SK-N-SH (cell line): Measurements from ENCODE around the gene HYAL3. TPM values are rescaled to one million over a fixed set of nuclear protein-coding genes. Genes with fewer than 3 reads are reported as not detected.

Experiments used
- CTCF ChIA-PET: fragments of 300-600, 350-600 bp; formaldehyde crosslinking; extraction: SDS; loops from one replicate; lab custom pipeline; 2021; lab: Yijun Ruan, JAX
- POLR2A ChIA-PET: fragments of 350-600 bp; sonication (Branson Sonifier 250); formaldehyde crosslinking; extraction: SDS; loops from one replicate; lab custom pipeline; 2020; ENCODE audit warnings: antibody characterized with exemption, inconsistent platforms; lab: Yijun Ruan, JAX
- DNase-seq: peaks from one replicate; pipeline ENCODE4 v3.0.0; 2012
- H2AFZ ChIP-seq: fragments of 200-600 bp; sonication (generic); 2 replicates; pipeline ENCODE4 v1.8.1; 2016; ENCODE audit warnings: antibody characterized with exemption, mild to moderate bottlenecking, low read depth
- H3F3A ChIP-seq: fragments of 200-600 bp; sonication (generic); replicated peaks from 2 replicates; pipeline ENCODE3; 2016; ENCODE audit warnings: antibody characterized with exemption, mild to moderate bottlenecking; ENCODE audit not compliant: insufficient read depth
- H3K27ac ChIP-seq, 2 experiments: fragments of 200-500 bp in 1 of 2; fragments of 200-600 bp in 1 of 2; sonication (Bioruptor generic) in 1 of 2; sonication (generic), shearing (Covaris generic) in 1 of 2; 2 replicates each; pipeline versions ENCODE4 v1.5.1 to v1.6.1; 2014 to 2016; ENCODE audit warnings: low read depth in 2 of 2, inconsistent platforms in 1 of 2, low read length in 1 of 2, mild to moderate bottlenecking in 1 of 2, mixed read lengths in 1 of 2
- H3K27me3 ChIP-seq: fragments of 200-600 bp; sonication (generic), shearing (Covaris generic); 2 replicates; pipeline ENCODE4 v1.6.1; 2016; ENCODE audit warnings: mixed run types; ENCODE audit not compliant: insufficient read depth
- H3K36me3 ChIP-seq, 2 experiments: fragments of 200-500 bp in 1 of 2; fragments of 200-600 bp in 1 of 2; sonication (Bioruptor generic) in 1 of 2; sonication (generic) in 1 of 2; replicated peaks in 1 of 2; 2 replicates each; pipeline versions ENCODE3 to v1.5.1; 2014 to 2016; ENCODE audit warnings: low read length in 1 of 2, mild to moderate bottlenecking in 1 of 2; ENCODE audit not compliant: insufficient read depth in 2 of 2, control insufficient read depth in 1 of 2
- H3K4me1 ChIP-seq, 2 experiments: fragments of 200-500 bp in 1 of 2; fragments of 200-600 bp in 1 of 2; sonication (Bioruptor generic) in 1 of 2; sonication (generic), shearing (Covaris generic) in 1 of 2; 2 replicates each; pipeline versions ENCODE4 v1.5.1 to v1.6.1; 2014 to 2016; ENCODE audit warnings: low read depth in 1 of 2, low read length in 1 of 2, mixed run types in 1 of 2; ENCODE audit not compliant: insufficient read depth in 2 of 2, control insufficient read depth in 1 of 2
- H3K4me2 ChIP-seq: fragments of 200-600 bp; sonication (generic), shearing (Covaris generic); 2 replicates; pipeline ENCODE4 v1.6.1; 2017; ENCODE audit warnings: mixed run types
- H3K4me3 ChIP-seq, 2 experiments: fragments of 200-500 bp in 1 of 2; fragments of 200-600 bp in 1 of 2; sonication (Bioruptor generic) in 1 of 2; sonication (generic), shearing (Covaris generic) in 1 of 2; 2 replicates each; pipeline versions ENCODE4 v1.5.1 to v1.8.1; 2014 to 2016; ENCODE audit warnings: low read depth in 2 of 2, inconsistent platforms in 1 of 2, low read length in 1 of 2, mild to moderate bottlenecking in 1 of 2, mixed read lengths in 1 of 2, moderate library complexity in 1 of 2
- H3K79me2 ChIP-seq: fragments of 200-600 bp; sonication (generic); 2 replicates; pipeline ENCODE4 v1.8.1; 2017; ENCODE audit warnings: mild to moderate bottlenecking; ENCODE audit not compliant: insufficient read depth
- H3K9ac ChIP-seq: fragments of 200-600 bp; sonication (generic); 2 replicates; pipeline ENCODE4 v1.6.1; 2017; ENCODE audit warnings: mixed run types
- H3K9me2 ChIP-seq: fragments of 200-600 bp; sonication (generic); 2 replicates; pipeline ENCODE4 v1.6.1; 2017; ENCODE audit warnings: mixed run types
- H3K9me3 ChIP-seq: fragments of 200-600 bp; sonication (generic); 2 replicates; pipeline ENCODE4 v1.6.1; 2017; ENCODE audit warnings: mixed run types, mild to moderate bottlenecking, moderate library complexity
- H4K20me1 ChIP-seq: fragments of 200-600 bp; sonication (generic); 2 replicates; pipeline ENCODE4 v1.6.1; 2017; ENCODE audit warnings: mild to moderate bottlenecking, mixed run types; ENCODE audit not compliant: insufficient read depth
- EP300 ChIP-seq, 2 experiments: IDR thresholded peaks; 2 replicates each; pipeline versions ENCODE4 v1.4.0 to v1.6.1; 2012; ENCODE audit warnings: borderline replicate concordance in 1 of 2, low read depth in 1 of 2, low read length in 1 of 2
- EZH2phosphoT487 ChIP-seq: fragments of 200-600 bp; sonication (generic); IDR thresholded peaks from 2 replicates; pipeline ENCODE4 v1.6.1; 2017; ENCODE audit warnings: low read depth, mixed run types, mild to moderate bottlenecking, antibody characterized with exemption, moderate library complexity, borderline replicate concordance
- FOXJ3 ChIP-seq: sonication (generic); formaldehyde crosslinking; IDR thresholded peaks from 2 replicates; pipeline ENCODE4 v1.5.1; 2020; ENCODE audit warnings: mild to moderate bottlenecking, missing genetic modification reagents
- FOXM1 ChIP-seq: IDR thresholded peaks from 2 replicates; pipeline ENCODE4 v1.4.0; 2012; ENCODE audit warnings: low read depth, mild to moderate bottlenecking
- GABPA ChIP-seq: IDR thresholded peaks from 2 replicates; pipeline ENCODE4 v1.4.0; 2012; ENCODE audit warnings: low read depth, mild to moderate bottlenecking
- GATA2 ChIP-seq: sonication (generic); formaldehyde crosslinking; IDR thresholded peaks from 2 replicates; pipeline ENCODE4 v1.5.0; 2020; ENCODE audit warnings: mild to moderate bottlenecking, missing genetic modification reagents
- NFIC ChIP-seq: IDR thresholded peaks from 2 replicates; pipeline ENCODE4 v1.4.0; 2012; ENCODE audit warnings: borderline replicate concordance
- POLR2AphosphoS5 ChIP-seq: IDR thresholded peaks from 2 replicates; pipeline ENCODE4 v1.6.1; 2012; ENCODE audit warnings: low read depth, low read length
- RCOR1 ChIP-seq: fragments of 150-350 bp; IDR thresholded peaks from 2 replicates; pipeline ENCODE4 v1.6.1; 2017; ENCODE audit warnings: antibody characterized with exemption, low read length
- SMC3 ChIP-seq: IDR thresholded peaks from 2 replicates; pipeline ENCODE4 v1.6.1; 2012; ENCODE audit warnings: low read depth, low read length, improper control_type of control experiment
- TAF1 ChIP-seq: IDR thresholded peaks from 2 replicates; pipeline ENCODE4 v1.6.1; 2012; ENCODE audit warnings: low read depth, mild to moderate bottlenecking, low read length, moderate library complexity, borderline replicate concordance
- YY1 ChIP-seq: IDR thresholded peaks from 2 replicates; pipeline ENCODE4 v1.4.0; 2012; ENCODE audit warnings: low read depth, mild to moderate bottlenecking
- WGBS: methylation state at CpG from one replicate; pipeline ENCODE4 v1.1.6; 2017; ENCODE audit warnings: low lambda C conversion rate; 5-methylcytosine and 5-hydroxymethylcytosine counted together
- polyA plus RNA-seq, 3 experiments: library from polyadenylated mRNA; depleted of rRNA; stranded (reverse); fragments of >200 nt; gene quantifications; 2 replicates each; pipeline ENCODE4 v1.2.3, GENCODE V29; 2012
- TF ChIP-seq, protein P1 (sequence below): fragments of 150-350 bp; IDR thresholded peaks from 2 replicates; pipeline ENCODE4 v1.6.1; 2017; ENCODE audit warnings: antibody characterized with exemption, low read length, low read depth, borderline replicate concordance
- TF ChIP-seq, protein P2 (sequence below): IDR thresholded peaks from 2 replicates; pipeline ENCODE4 v1.6.1; 2012; ENCODE audit warnings: mild to moderate bottlenecking, low read depth, low read length, moderate library complexity
- TF ChIP-seq, protein P3 (sequence below): fragments of 200-600 bp; sonication (generic); IDR thresholded peaks from 2 replicates; pipeline ENCODE4 v1.6.1; 2017; ENCODE audit warnings: antibody characterized with exemption, mild to moderate bottlenecking, moderate library complexity
- TF ChIP-seq, protein P4 (sequence below): IDR thresholded peaks from 2 replicates; pipeline ENCODE4; 2012
- TF ChIP-seq, protein P5 (sequence below): IDR thresholded peaks from 2 replicates; pipeline ENCODE4 v1.4.0; 2012; ENCODE audit warnings: low read depth

HYAL3 gene
- polyA plus RNA-seq, 1 of the 3 experiments (the other 2 are of a cell fraction): 7.8 TPM

DNA sequence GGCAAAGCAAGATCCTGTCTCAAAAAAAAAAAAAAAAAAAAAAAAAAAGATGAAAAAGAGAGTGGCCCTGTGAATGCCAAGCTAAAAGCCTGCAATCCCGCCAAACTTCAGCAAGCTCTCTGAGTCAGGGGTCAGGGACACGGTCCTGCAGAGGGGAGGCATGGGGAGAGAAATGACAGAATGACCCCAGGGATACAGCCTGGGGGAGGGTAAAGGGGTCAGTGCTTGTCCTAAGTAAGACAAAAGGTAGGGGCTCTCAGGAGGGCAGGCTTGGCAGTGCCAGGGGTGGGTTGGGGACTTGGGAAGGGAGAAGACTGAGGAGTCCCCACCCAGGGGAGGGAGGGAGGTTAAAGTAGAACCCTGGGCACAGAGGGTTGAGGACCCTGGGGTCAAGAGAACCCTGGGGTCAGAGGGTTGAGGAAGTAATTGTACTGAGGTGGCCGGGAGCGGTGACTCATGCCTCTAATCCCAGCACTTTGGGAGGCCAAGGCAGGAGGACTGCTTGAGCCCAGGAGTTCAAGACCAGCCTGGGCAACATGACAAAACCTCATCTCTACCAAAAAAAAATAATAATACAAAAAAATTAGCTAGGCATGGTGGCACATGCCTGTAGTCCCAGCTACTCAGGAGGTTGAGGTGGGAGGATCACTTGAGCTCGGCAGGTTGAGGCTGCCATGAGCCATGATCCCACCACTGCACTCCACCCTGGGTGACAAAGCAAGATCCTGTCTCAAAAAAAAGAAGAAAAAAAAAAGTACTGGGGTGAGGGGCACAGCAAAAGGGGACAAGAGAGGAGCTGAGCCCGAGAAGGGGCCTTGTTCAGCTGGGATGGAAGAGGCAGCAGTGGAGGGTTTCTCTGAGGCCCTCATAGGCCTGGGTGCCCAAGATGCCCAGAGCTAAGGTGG is 35.5 kb downstream of the HYAL3 start:
- H3K36me3 ChIP-seq: peaks cover under 1 to 7% of the 10 kb centered on the region in 2 experiments
- peaks cover 12% of the 10 kb centered on the region for H3K79me2 ChIP-seq
- no peaks in the 10 kb centered on the region for H4K20me1 ChIP-seq
- POLR2A ChIA-PET: interaction anchor here (0.6 kb wide), 3 partner anchors 24 to 74 kb away, joined by 3 to 4 read pairs (median 3); no protein-coding TSS in a partner anchor
- H3F3A ChIP-seq: peaks cover 36% of the 10 kb centered on the region
- no peaks in the 10 kb centered on the region for H3K27me3 ChIP-seq
- peak overlapping the region; percentile 78 for H3K4me2 ChIP-seq
- DNase-seq: no peak
- no peak overlapping the region for H2AFZ ChIP-seq
- TF ChIP-seq SMC3: no peak
- 0 out of 2 replicates have a peak, but pooled peaks have one; percentile 18 for TF ChIP-seq POLR2AphosphoS5
- TF ChIP-seq, all 33 proteins: peak for 1
- Histone ChIP-seq H3K9me2 (no peaks in the 10 kb centered on the region), H3K9me3 (no peaks in the 10 kb centered on the region), H3K4me3 (no peak overlapping the region), H3K9ac (peak overlapping the region; percentile 58; the same call in 1 of the 2 replicates), H3K27ac (peak overlapping the region; percentile 71 to 83), H3K4me1 (peaks cover 26 to 42% of the 10 kb centered on the region in 2 experiments; a peak in 3 of 4 replicates)
- CTCF ChIA-PET: interaction anchor here (0.6 to 6.6 kb wide), 16 partner anchors 9 to 72 kb away, joined by 3 to 49 read pairs (median 3); partner anchors contain the start of genes GNAT1 and HYAL2
- WGBS: 65% methylated on average over 5 of the region's 6 CpGs

DNA sequence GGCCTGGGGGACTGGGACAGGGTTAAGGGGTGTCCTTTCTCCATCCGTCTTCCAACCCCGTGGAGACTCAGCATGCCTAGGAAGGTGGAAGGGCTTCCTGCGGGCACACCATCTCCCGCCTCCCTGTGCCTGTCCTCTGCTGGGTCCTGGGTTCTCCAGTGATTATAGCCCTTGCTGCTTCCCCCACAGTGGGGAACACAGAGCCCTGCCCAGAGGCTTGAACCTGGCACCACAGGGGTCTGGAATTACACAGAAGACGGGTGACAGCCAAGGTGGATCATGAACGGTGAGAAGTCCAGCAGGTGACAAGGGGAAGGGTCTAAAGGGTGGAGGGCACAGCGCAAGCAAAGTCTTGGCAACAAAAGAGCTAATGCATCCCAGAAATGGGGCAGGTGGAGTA is 36.4 kb downstream of the HYAL3 start:
- 94% methylated on average over 7 of the region's 7 CpGs for WGBS
- CTCF ChIA-PET: interaction anchor here (0.6 to 1.8 kb wide), 6 partner anchors 9 to 37 kb away, joined by 3 to 8 read pairs (median 3); no protein-coding TSS in a partner anchor
- peaks cover 26 to 42% of the 10 kb centered on the region in 2 experiments; a peak in 3 of 4 replicates for H3K4me1 ChIP-seq
- TF ChIP-seq TAF1 (no peak), RCOR1 (no peak), FOXJ3 (CRISPR knock-in tag) (no peak), GATA2 (CRISPR knock-in tag) (no peak), EZH2phosphoT487 (no peak), EP300 (IDR thresholded peaks at IDR 0.05; ENCODE audit: borderline replicate concordance in 1 of 2, low read depth in 1 of 2, low read length in 1 of 2) (no peak), NFIC (no peak), FOXM1 (no peak), SMC3 (no peak), YY1 (no peak), GABPA (no peak)
- TF ChIP-seq, protein P1, sequence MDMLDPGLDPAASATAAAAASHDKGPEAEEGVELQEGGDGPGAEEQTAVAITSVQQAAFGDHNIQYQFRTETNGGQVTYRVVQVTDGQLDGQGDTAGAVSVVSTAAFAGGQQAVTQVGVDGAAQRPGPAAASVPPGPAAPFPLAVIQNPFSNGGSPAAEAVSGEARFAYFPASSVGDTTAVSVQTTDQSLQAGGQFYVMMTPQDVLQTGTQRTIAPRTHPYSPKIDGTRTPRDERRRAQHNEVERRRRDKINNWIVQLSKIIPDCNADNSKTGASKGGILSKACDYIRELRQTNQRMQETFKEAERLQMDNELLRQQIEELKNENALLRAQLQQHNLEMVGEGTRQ: no peak
- TF ChIP-seq, protein P2, sequence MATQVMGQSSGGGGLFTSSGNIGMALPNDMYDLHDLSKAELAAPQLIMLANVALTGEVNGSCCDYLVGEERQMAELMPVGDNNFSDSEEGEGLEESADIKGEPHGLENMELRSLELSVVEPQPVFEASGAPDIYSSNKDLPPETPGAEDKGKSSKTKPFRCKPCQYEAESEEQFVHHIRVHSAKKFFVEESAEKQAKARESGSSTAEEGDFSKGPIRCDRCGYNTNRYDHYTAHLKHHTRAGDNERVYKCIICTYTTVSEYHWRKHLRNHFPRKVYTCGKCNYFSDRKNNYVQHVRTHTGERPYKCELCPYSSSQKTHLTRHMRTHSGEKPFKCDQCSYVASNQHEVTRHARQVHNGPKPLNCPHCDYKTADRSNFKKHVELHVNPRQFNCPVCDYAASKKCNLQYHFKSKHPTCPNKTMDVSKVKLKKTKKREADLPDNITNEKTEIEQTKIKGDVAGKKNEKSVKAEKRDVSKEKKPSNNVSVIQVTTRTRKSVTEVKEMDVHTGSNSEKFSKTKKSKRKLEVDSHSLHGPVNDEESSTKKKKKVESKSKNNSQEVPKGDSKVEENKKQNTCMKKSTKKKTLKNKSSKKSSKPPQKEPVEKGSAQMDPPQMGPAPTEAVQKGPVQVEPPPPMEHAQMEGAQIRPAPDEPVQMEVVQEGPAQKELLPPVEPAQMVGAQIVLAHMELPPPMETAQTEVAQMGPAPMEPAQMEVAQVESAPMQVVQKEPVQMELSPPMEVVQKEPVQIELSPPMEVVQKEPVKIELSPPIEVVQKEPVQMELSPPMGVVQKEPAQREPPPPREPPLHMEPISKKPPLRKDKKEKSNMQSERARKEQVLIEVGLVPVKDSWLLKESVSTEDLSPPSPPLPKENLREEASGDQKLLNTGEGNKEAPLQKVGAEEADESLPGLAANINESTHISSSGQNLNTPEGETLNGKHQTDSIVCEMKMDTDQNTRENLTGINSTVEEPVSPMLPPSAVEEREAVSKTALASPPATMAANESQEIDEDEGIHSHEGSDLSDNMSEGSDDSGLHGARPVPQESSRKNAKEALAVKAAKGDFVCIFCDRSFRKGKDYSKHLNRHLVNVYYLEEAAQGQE: no peak
- TF ChIP-seq, protein P3, sequence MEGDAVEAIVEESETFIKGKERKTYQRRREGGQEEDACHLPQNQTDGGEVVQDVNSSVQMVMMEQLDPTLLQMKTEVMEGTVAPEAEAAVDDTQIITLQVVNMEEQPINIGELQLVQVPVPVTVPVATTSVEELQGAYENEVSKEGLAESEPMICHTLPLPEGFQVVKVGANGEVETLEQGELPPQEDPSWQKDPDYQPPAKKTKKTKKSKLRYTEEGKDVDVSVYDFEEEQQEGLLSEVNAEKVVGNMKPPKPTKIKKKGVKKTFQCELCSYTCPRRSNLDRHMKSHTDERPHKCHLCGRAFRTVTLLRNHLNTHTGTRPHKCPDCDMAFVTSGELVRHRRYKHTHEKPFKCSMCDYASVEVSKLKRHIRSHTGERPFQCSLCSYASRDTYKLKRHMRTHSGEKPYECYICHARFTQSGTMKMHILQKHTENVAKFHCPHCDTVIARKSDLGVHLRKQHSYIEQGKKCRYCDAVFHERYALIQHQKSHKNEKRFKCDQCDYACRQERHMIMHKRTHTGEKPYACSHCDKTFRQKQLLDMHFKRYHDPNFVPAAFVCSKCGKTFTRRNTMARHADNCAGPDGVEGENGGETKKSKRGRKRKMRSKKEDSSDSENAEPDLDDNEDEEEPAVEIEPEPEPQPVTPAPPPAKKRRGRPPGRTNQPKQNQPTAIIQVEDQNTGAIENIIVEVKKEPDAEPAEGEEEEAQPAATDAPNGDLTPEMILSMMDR: no peak
- TF ChIP-seq, protein P4, sequence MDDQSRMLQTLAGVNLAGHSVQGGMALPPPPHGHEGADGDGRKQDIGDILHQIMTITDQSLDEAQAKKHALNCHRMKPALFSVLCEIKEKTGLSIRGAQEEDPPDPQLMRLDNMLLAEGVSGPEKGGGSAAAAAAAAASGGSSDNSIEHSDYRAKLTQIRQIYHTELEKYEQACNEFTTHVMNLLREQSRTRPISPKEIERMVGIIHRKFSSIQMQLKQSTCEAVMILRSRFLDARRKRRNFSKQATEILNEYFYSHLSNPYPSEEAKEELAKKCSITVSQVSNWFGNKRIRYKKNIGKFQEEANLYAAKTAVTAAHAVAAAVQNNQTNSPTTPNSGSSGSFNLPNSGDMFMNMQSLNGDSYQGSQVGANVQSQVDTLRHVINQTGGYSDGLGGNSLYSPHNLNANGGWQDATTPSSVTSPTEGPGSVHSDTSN: no peak
- TF ChIP-seq, protein P5, sequence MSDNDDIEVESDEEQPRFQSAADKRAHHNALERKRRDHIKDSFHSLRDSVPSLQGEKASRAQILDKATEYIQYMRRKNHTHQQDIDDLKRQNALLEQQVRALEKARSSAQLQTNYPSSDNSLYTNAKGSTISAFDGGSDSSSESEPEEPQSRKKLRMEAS: no peak
- no peak overlapping the region for H3K4me3 ChIP-seq
- no peak for DNase-seq
- POLR2A ChIA-PET: no interaction called here
- H3K36me3 ChIP-seq: peaks cover 4 to 16% of the 10 kb centered on the region in 2 experiments
- peak overlapping the region in 1 of 2 experiments; percentile 83; a peak in 2 of 4 replicates for H3K27ac ChIP-seq
- no peaks in the 10 kb centered on the region for H3K27me3 ChIP-seq
- H3K79me2 ChIP-seq: peaks cover 12% of the 10 kb centered on the region
- no peaks in the 10 kb centered on the region for H3K9me3 ChIP-seq
- no peak overlapping the region for H3K9ac ChIP-seq
- H3K9me2 ChIP-seq: no peaks in the 10 kb centered on the region
- H2AFZ ChIP-seq: no peak overlapping the region
- no peak overlapping the region for H3K4me2 ChIP-seq
- no peaks in the 10 kb centered on the region for H4K20me1 ChIP-seq
- H3F3A ChIP-seq: peaks cover 38% of the 10 kb centered on the region
